GM18951 (cell line): ENCODE measurements around the gene MAPK8IP1.

Source experiments
- POLR2A ChIP-seq: IDR thresholded peaks from 4 replicates; pipeline ENCODE4 v1.6.1; 2011; ENCODE audit warnings: mild to moderate bottlenecking; ENCODE audit not compliant: insufficient read length, insufficient read depth; ENCODE audit errors: extremely low read depth
- in situ Hi-C: fragments of 300-500 bp; cut with MboI; formaldehyde crosslinking; loops from one replicate; pipeline ENCODE4 v1.12.0; 2022; ENCODE audit warnings: low sequenced_read_pairs, mixed read lengths, inconsistent platforms; ENCODE audit not compliant: unreplicated experiment

The MAPK8IP1 gene

DNA sequence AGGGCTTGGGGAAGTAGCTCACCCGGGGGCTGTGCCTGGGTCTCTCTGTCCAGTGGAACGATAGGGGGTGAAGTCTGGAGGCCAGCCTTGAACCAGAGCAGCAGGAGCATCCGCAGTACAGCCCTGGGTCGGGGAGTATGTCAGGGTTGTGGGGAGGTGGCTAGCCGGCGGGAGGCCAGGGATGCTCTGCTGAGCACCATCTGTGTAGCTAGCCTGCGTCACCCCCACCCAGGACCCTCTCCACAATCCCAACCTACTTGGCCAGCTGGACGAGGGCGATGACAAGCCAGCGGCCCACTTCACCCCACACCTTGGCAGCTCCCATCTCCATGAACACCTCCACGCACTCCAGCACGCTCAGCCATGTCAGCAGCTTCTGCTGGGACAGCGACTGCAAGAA lies 30.0 kb downstream of the MAPK8IP1 start:
- in situ Hi-C loops = no loop called here
- TF ChIP-seq POLR2A = no peak

DNA sequence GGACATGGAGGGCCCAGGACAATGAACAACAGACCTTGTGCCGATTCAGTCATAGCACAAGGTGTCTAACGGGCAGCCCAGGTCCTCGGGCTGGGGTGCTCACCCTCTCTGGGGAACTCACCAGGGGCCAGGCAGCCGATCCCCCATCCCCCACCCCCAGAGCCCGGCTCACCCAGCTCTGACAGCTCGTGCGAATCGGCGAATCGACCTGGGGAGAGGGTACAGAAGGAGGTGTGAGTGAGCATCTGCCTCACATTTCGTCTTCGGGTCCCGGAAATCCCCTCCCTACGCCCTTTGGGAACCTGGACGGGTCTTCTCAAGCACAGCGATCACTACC lies 31.8 kb downstream of the MAPK8IP1 start:
- in situ Hi-C loops = no loop called here

DNA sequence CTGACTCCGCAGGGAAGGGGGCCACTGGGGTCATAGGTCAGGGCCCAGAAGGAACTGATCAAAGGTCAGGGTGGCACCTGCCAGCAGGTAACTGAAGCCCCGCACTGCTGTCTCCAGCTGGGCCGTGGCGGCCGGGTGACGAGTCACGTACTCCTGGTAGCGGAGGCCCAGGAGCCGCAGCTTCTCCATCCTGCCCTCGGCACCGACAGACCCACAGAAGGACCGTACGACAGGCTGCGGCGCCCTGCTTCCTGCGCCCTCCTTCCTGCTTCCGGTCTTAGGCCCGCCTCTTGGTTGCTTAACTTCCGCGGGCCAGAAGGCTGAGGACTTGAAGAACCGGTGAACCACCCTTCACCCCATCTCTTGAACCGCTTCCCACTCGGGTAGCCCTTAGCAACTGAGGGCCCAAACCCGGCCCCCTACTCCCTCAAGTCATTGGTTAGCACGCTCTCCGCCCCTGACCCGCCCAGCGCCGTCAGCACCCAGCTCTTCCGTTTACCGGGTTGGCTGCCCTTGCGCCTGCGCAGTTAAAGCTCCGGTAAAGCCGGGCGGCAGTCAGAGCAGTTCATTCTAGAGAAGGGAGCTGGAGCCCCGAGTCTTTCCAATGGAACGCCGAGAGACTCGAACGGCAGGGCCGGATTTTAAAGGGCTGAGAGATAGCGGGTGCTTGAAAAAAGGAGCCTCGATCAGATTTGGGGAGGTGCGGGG lies 32.3 kb downstream of the MAPK8IP1 start, which contains the start of gene PEX16:
PEX16 (minus strand) TSS at position 255 of the 708 bp plus-strand sequence; CDS start at position 189, 66 bp downstream.
- peak; percentile 89 for TF ChIP-seq POLR2A
- in situ Hi-C loops = no loop called here

More for the DNA sequence above, 31.8 kb downstream of the MAPK8IP1 start:
- no peak for TF ChIP-seq POLR2A

DNA sequence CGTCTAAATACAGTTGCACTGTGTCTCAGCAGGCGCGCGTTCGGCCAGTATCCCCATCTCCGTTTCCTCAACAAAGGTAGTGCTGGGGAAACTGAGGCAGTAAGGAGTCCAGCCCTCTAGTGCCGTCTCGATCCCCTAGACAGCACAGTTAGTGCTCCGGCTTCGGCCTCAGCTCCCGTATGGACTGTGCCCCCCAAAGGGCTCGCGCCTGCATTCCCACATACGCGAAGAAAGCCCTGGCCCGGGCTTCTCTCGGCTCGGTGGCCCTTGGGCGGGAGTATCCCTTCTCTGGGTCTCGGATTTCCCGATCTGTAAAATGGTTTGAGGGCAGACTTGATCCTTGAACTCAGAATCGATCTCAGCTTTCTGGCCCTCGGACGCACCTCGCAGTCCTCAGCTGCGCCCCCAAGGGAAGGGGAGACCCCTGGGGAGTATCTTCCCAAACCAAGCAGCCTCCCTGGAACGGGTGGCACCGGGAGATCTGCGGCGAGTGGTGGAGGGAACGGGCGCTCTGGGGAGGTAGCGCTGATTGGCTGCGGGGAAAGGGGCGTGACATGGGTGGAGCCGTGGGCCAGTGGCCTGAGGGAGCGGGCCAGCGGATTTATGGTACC lies 33.0 kb downstream of the MAPK8IP1 start:
- TF ChIP-seq POLR2A = peak; percentile 60
- in situ Hi-C loops = no loop called here

DNA sequence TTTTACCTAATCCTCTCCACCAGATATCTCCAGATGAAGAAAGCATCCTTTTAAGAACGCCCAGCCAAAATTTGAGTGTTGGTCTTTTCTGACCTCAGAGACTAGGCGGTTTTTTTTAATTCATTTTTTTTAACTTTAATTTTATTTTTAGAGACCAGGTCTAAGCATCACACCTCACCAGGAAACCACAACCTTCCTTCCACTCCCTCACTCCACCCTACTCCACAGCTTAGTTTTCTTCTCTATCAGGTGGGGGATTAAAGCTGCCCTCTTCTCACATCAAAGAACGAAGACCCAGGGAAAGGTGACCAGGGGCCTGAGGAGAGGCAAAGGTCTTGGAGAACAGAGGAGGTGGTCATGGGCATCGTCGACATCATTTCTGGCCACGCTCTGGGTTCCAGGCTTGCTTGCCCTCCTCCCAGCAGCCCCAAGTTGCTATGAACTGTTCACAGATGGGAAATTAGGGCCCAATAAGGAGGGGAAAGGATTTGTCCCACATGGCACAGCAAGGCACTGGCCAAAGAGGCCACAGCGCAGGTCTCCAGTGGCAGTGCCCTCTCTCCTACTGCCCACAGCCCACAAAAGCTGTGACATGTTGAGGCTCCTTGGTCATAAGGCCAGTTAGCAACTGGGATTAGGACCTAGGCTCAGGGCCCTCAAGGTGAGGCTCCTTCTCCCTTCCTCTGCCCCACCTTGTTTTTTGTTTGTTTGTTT lies 33.7 kb downstream of the MAPK8IP1 start:
- in situ Hi-C loops = no loop called here
- no peak for TF ChIP-seq POLR2A

DNA sequence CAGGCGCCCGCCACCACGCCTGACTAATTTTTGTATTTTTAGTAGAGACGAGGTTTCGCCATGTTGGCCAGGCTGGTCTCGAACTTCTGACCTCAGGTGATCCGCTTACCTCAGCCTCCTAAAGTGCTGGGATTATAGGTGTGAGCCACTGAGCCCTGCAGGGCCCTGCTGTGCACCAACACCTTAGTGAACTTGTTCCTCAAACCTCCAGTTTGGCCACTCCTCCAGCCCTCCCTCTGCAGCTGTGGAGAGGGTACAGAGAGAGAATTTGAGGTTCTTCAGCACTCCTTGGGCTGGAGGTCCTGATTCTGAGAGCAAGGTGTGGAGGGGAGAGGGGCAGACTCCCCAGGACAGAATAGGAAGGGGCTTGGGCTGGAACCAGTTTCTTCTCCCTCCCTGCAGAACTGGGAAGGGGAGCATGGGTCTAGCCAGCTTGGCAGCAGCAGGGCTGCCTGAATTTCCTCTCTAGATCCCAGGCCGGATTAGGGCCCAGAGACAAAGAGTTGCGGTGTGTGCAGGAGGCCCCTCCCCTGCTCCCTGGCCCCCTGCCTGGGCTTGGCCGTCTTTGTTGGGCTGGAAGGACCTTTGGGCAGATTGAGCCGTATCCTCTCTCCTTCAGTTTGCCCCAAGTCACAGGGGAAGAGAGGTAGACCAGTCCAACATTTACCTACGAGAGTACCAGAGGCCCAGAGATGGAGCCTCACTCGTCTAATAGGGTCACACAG lies 34.5 kb downstream of the MAPK8IP1 start:
- TF ChIP-seq POLR2A = no peak
- in situ Hi-C loops = no loop called here

DNA sequence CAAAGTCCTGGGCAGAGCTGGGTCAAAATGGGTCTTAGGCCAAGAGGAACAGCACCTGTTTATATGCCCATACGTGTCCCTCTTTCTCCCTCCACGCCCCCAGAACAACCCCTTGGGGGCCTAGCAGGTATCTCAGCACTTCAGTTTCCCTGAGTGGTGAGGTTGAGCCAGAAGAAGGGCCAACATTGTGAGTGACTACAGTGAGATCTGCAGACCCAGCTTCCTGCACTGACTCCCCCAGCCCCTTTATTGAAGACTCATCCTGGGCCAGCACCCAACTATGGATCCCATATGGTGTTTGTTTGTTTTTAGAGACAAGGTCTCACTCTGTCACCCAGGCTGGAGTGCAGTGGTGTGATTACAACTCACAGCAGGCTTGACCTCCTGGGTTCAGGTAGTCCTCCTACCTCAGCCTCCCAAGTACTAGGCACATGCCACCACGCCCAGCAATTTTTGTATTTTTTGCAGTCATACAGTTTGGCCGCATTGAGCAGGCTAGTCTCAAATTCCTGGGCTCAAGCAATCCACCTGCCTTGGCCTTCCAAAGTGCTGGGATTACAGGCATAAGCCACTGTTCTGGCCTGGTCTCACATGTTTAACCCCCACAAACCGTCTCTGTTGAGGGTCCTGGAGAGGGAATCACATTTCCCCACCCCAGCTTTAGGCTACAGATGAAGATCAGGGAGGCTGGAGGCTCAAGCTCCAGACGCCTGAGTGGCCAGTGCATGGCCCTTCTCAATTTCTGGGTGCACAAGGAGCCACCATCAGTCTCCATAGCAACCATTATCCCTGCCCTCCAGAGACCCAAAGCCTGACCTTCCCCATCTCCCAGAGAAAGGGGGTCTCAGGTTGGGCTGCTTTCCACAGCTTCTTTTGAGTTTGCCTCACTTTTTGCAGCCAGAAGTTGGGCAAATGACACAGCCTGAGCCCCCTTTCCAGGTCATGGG lies 35.4 kb downstream of the MAPK8IP1 start:
- in situ Hi-C loops = no loop called here

DNA sequence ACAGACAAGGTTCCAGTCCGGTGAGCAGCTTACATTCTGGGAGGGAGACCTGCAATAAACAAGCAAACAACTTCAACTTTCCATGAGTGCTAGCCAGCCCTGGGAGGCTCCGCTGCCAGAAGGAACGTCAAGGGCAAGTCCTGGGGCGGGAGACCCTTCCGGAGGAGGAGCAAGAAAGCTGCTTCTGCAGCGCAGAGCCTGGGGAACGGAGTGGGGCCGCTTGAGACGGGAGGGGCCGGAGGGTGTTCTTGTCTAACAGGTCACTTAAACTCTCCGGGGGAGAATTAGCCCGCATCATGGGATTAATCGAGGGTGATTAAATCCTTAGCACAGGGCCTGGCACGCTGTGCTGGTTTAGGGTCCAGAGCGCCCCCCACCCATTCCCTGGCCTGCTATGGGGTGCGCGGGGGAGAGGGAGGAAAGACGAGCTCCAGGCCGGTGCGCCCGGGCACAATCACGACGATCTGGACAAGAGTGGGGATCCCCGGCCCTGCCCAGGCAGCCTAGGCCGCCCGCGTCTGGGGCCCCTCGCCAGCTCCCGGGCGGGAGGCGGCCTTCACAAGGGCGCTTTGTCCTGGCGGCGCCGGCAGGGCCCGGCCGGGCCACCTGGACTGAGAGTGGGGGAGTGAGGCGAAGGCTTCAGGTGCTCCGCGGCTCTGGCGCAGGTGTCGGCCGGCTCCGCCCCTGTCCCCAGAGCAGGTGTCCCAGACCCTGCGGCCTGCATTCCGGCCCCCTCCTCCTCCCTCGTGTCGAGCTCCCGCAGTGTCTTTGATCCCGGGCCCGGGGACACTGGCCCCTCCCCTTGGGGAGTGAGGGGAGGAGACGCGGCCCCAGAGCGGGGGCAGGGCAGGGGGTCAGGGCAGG lies 36.3 kb downstream of the MAPK8IP1 start:
- in situ Hi-C loops = no loop called here
- TF ChIP-seq POLR2A = no peak

More for the DNA sequence above, 35.4 kb downstream of the MAPK8IP1 start:
- no peak for TF ChIP-seq POLR2A

DNA sequence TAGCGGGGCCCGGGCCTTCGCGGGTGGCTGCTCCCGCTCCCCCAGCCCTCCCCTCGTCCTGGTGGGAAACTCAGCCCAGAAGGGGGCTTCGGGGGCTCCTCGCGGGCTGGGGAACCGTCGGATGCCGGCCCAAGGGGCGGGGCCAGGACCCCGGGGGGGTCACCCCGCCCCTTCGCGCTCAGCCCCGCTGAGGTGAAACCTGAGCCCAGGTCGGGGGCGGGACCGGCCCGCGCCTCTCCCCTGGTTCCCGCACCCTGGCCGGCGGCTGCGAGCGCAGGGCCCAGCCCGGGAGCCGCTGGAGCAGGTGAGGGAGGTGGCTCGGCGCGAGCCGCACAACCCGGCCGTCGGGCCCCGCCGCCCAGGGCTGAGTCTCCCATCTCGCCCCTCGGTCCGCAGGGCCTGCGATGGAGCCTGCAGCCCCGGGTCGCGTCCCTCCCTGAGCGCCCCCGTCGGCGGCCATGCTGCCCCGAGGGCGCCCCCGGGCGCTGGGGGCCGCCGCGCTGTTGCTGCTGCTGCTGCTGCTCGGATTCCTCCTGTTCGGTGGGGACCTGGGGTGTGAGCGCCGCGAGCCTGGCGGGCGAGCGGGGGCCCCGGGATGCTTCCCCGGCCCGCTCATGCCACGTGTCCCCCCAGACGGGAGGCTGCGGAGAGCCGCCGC lies 37.1 kb downstream of the MAPK8IP1 start, which contains the start of gene LARGE2:
LARGE2 (plus strand) TSS at position 232 of the 658 bp plus-strand sequence; CDS start at position 459, 227 bp downstream.
- in situ Hi-C loops = no loop called here
- TF ChIP-seq POLR2A = no peak

DNA sequence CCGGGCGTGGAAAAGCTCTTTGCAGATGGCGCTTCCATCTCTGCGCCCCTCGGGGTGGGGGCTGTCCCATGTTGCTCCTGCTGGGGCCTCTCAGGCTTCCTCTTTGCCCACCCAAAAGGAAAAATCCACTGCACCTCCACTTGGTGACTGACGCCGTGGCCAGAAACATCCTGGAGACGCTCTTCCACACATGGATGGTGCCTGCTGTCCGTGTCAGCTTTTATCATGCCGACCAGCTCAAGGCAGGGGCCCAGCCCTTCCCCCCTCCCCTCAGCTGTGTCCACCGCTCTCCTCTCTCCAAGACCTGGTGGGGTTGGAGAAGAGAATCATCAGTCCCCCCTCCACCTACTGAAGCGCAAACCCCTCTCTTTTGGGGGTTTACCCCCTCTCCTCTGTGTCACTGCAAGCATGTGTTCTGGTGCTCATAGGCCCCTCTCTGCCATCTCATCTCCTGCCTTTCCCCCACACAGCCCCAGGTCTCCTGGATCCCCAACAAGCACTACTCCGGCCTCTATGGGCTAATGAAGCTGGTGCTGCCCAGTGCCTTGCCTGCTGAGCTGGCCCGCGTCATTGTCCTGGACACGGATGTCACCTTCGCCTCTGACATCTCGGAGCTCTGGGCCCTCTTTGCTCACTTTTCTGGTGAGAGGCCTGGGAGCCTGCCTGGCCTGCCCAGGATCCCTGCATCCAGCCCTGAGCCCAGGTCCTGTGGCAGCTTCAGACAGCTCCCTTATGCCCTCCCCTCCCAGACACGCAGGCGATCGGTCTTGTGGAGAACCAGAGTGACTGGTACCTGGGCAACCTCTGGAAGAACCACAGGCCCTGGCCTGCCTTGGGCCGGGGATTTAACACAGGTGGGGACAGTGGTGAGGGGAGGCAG lies 38.8 kb downstream of the MAPK8IP1 start:
- TF ChIP-seq POLR2A = no peak
- in situ Hi-C loops = no loop called here
